Measurements from ENCODE around the gene TTC39C. TPM values are rescaled to one million over a fixed set of nuclear protein-coding genes. Genes with fewer than 3 reads are reported as not detected.

TTC39C gene
- total and polyA plus RNA-seq, 2 donors (not counting 1 experiment from before 2014, with no cell fraction given) = 15.8 to 32.0 TPM

- peak overlapping the region in 2 of 4 experiments; percentile 15 to 46 for H3K4me3 ChIP-seq (replicated peaks in 1 of 4; ENCODE audit: control extremely low read depth in 1 of 4, insufficient read depth in 1 of 4, low read depth in 3 of 4, low read length in 4 of 4)
- TF ChIP-seq EZH2 (IDR thresholded peaks at IDR 0.05; ENCODE audit: low read length, missing control alignments) = no peak
- TF ChIP-seq, protein P1, sequence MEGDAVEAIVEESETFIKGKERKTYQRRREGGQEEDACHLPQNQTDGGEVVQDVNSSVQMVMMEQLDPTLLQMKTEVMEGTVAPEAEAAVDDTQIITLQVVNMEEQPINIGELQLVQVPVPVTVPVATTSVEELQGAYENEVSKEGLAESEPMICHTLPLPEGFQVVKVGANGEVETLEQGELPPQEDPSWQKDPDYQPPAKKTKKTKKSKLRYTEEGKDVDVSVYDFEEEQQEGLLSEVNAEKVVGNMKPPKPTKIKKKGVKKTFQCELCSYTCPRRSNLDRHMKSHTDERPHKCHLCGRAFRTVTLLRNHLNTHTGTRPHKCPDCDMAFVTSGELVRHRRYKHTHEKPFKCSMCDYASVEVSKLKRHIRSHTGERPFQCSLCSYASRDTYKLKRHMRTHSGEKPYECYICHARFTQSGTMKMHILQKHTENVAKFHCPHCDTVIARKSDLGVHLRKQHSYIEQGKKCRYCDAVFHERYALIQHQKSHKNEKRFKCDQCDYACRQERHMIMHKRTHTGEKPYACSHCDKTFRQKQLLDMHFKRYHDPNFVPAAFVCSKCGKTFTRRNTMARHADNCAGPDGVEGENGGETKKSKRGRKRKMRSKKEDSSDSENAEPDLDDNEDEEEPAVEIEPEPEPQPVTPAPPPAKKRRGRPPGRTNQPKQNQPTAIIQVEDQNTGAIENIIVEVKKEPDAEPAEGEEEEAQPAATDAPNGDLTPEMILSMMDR (conservative IDR thresholded peaks at IDR 0.05 in 1 of 2, IDR thresholded peaks at IDR 0.05 in 1 of 2; ENCODE audit: low read depth in 1 of 2, low read length in 2 of 2) = no peak
- no peaks in the 10 kb centered on the region for H4K20me1 ChIP-seq (ENCODE audit: control insufficient read depth, extremely low read depth, insufficient read depth, low read length)
- no peaks in the 10 kb centered on the region for H3K9me3 ChIP-seq (ENCODE audit: control insufficient read depth, insufficient read depth, low read depth, low read length)
- H2AFZ ChIP-seq (ENCODE audit: low read length) = no peak overlapping the region
- H3K36me3 ChIP-seq (ENCODE audit: control insufficient read depth, insufficient read depth, low read length) = no peaks in the 10 kb centered on the region
- H3K27ac ChIP-seq (ENCODE audit: insufficient read depth, low read length) = peak overlapping the region; percentile 53
- DNase-seq (ENCODE audit: low read depth in 2 of 2) = peak; percentile 88 to 92
- peak overlapping the region; percentile 49 for H3K4me2 ChIP-seq (ENCODE audit: extremely low read depth, insufficient read depth, low read length)
- H3K79me2 ChIP-seq (ENCODE audit: control insufficient read depth, insufficient read depth, low read length) = no peaks in the 10 kb centered on the region
- H3K4me1 ChIP-seq (ENCODE audit: control insufficient read depth, extremely low read depth, insufficient read depth, low read length) = no peaks in the 10 kb centered on the region
- no peaks in the 10 kb centered on the region for H3K27me3 ChIP-seq (ENCODE audit: control insufficient read depth, insufficient read depth, low read length)
- no peak overlapping the region for H3K9ac ChIP-seq (ENCODE audit: insufficient read depth, low read length)
Measured at GRCh38 chr18:23994361-23994902, 20.1 kb upstream of the TTC39C start.

DNA sequence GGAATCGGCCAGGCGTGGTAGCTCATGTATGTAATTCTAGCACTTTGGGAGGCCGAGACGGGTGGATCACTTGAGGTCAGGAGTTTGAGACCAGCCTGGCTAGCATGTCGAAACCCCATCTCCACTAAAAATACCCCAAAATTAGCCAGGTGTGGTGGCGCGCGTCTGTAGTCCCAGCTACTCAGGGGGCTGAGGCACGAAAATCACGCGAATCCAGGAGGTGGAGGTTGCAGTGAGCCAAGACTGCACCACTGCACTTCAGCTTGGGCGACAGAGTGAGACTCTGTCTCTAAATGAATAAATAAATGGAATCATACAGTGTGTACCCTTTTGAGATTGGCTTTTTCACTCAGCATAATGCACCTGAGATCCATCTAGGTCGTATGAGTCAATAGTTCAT, 19.4 kb upstream of the TTC39C start:
- Histone ChIP-seq H3K4me3 (replicated peaks in 1 of 4; ENCODE audit: control extremely low read depth in 1 of 4, insufficient read depth in 1 of 4, low read depth in 3 of 4, low read length in 4 of 4) (no peak overlapping the region), H3K4me2 (ENCODE audit: extremely low read depth, insufficient read depth, low read length) (no peak overlapping the region), H3K36me3 (ENCODE audit: control insufficient read depth, insufficient read depth, low read length) (no peaks in the 10 kb centered on the region), H3K27me3 (ENCODE audit: control insufficient read depth, insufficient read depth, low read length) (no peaks in the 10 kb centered on the region), H4K20me1 (ENCODE audit: control insufficient read depth, extremely low read depth, insufficient read depth, low read length) (no peaks in the 10 kb centered on the region), H3K27ac (ENCODE audit: insufficient read depth, low read length) (no peak overlapping the region), H3K4me1 (ENCODE audit: control insufficient read depth, extremely low read depth, insufficient read depth, low read length) (no peaks in the 10 kb centered on the region), H3K9ac (ENCODE audit: insufficient read depth, low read length) (no peak overlapping the region), H2AFZ (ENCODE audit: low read length) (no peak overlapping the region), H3K9me3 (ENCODE audit: control insufficient read depth, insufficient read depth, low read depth, low read length) (no peaks in the 10 kb centered on the region), H3K79me2 (ENCODE audit: control insufficient read depth, insufficient read depth, low read length) (no peaks in the 10 kb centered on the region)
- no peak for DNase-seq (ENCODE audit: low read depth in 2 of 2)
- no peak for TF ChIP-seq EZH2 (IDR thresholded peaks at IDR 0.05; ENCODE audit: low read length, missing control alignments)
- TF ChIP-seq, protein P1 (conservative IDR thresholded peaks at IDR 0.05 in 1 of 2, IDR thresholded peaks at IDR 0.05 in 1 of 2; ENCODE audit: low read depth in 1 of 2, low read length in 2 of 2) = no peak

DNA sequence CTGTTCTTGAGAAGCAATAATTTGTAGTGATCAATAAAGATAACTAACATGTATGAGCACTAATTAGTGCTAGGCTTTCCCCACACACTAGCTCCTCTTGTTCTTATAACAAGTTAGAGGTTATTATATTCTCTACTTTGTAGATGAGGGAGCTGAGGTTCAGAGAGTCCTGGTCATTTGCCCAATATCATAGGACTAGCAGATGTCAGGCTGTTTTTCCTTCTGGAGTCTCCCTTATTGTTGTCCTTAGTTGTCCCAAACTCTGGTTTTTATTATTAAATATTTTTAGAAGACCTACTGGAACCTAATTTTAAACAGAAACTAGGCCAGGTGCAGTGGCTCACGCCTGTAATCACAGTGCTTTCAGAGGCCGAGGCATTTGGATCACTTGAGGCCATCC, 16.5 kb upstream of the TTC39C start:
- Histone ChIP-seq H3K9ac (ENCODE audit: insufficient read depth, low read length) (no peak overlapping the region), H3K27ac (ENCODE audit: insufficient read depth, low read length) (no peak overlapping the region), H3K4me3 (replicated peaks in 1 of 4; ENCODE audit: control extremely low read depth in 1 of 4, insufficient read depth in 1 of 4, low read depth in 3 of 4, low read length in 4 of 4) (no peak overlapping the region), H3K27me3 (ENCODE audit: control insufficient read depth, insufficient read depth, low read length) (no peaks in the 10 kb centered on the region), H3K9me3 (ENCODE audit: control insufficient read depth, insufficient read depth, low read depth, low read length) (no peaks in the 10 kb centered on the region), H3K79me2 (ENCODE audit: control insufficient read depth, insufficient read depth, low read length) (no peaks in the 10 kb centered on the region), H3K4me2 (ENCODE audit: extremely low read depth, insufficient read depth, low read length) (no peak overlapping the region), H3K4me1 (ENCODE audit: control insufficient read depth, extremely low read depth, insufficient read depth, low read length) (no peaks in the 10 kb centered on the region), H2AFZ (ENCODE audit: low read length) (no peak overlapping the region), H3K36me3 (ENCODE audit: control insufficient read depth, insufficient read depth, low read length) (no peaks in the 10 kb centered on the region), H4K20me1 (ENCODE audit: control insufficient read depth, extremely low read depth, insufficient read depth, low read length) (no peaks in the 10 kb centered on the region)
- DNase-seq (ENCODE audit: low read depth in 2 of 2) = no peak
- TF ChIP-seq, protein P1 (conservative IDR thresholded peaks at IDR 0.05 in 1 of 2, IDR thresholded peaks at IDR 0.05 in 1 of 2; ENCODE audit: low read depth in 1 of 2, low read length in 2 of 2) = no peak
- no peak for TF ChIP-seq EZH2 (IDR thresholded peaks at IDR 0.05; ENCODE audit: low read length, missing control alignments)
